Neural crest cell (in vitro differentiated cells): ENCODE data around the gene CCR5. TPM values are rescaled to one million over a fixed set of nuclear protein-coding genes. Genes with fewer than 3 reads are reported as not detected.

Experiments
- DNase-seq: peaks from one replicate; pipeline ENCODE4 v3.0.0; 2021; ENCODE audit warnings: low read depth, mixed read lengths, low spot score
- H3K27ac Mint-ChIP-seq: one replicate; pipeline ENCODE4 v1.8.0; 2021; ENCODE audit warnings: mild to moderate bottlenecking, mixed read lengths; ENCODE audit not compliant: unreplicated experiment
- H3K27me3 Mint-ChIP-seq: 2 replicates; pipeline ENCODE4 v1.8.0; 2021; ENCODE audit warnings: low read depth, mild to moderate bottlenecking, mixed read lengths
- H3K36me3 Mint-ChIP-seq: 2 replicates; pipeline ENCODE4 v1.8.0; 2021; ENCODE audit warnings: low read depth, mild to moderate bottlenecking, mixed read lengths
- H3K4me1 Mint-ChIP-seq: 2 replicates; pipeline ENCODE4 v1.8.0; 2021; ENCODE audit warnings: mixed read lengths
- H3K4me3 Mint-ChIP-seq: one replicate; pipeline ENCODE4 v1.8.0; 2021; ENCODE audit warnings: mild to moderate bottlenecking, mixed read lengths
- H3K9me3 Mint-ChIP-seq: 2 replicates; pipeline ENCODE4 v1.8.0; 2021; ENCODE audit warnings: mixed read lengths
- CTCF ChIP-seq: fragments of 200-600 bp; sonication (generic); conservative IDR thresholded peaks from 2 replicates; pipeline ENCODE4 v1.5.0; 2021; ENCODE audit warnings: antibody characterized with exemption, mild to moderate bottlenecking
- total RNA-seq: library from RNA; stranded (reverse); gene quantifications from 2 replicates; pipeline ENCODE4 v1.2.1, GENCODE V29; 2021

CCR5 gene
- total RNA-seq, 1 donor from 2014 or later, result not detected

DNA sequence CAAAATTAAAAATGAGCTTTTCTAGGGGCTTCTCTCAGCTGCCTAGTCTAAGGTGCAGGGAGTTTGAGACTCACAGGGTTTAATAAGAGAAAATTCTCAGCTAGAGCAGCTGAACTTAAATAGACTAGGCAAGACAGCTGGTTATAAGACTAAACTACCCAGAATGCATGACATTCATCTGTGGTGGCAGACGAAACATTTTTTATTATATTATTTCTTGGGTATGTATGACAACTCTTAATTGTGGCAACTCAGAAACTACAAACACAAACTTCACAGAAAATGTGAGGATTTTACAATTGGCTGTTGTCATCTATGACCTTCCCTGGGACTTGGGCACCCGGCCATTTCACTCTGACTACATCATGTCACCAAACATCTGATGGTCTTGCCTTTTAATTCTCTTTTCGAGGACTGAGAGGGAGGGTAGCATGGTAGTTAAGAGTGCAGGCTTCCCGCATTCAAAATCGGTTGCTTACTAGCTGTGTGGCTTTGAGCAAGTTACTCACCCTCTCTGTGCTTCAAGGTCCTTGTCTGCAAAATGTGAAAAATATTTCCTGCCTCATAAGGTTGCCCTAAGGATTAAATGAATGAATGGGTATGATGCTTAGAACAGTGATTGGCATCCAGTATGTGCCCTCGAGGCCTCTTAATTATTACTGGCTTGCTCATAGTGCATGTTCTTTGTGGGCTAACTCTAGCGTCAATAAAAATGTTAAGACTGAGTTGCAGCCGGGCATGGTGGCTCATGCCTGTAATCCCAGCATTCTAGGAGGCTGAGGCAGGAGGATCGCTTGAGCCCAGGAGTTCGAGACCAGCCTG lies 984 bp downstream of the CCR5 start:
- no peak for DNase-seq
- Mint-ChIP-seq H3K36me3 (no peaks in the 10 kb centered on the region), H3K4me1 (no peaks in the 10 kb centered on the region), H3K27me3 (peaks cover 59% of the 10 kb centered on the region), H3K9me3 (no peaks in the 10 kb centered on the region), H3K4me3 (no peak overlapping the region), H3K27ac (no peak overlapping the region)
- no peak for TF ChIP-seq CTCF

DNA sequence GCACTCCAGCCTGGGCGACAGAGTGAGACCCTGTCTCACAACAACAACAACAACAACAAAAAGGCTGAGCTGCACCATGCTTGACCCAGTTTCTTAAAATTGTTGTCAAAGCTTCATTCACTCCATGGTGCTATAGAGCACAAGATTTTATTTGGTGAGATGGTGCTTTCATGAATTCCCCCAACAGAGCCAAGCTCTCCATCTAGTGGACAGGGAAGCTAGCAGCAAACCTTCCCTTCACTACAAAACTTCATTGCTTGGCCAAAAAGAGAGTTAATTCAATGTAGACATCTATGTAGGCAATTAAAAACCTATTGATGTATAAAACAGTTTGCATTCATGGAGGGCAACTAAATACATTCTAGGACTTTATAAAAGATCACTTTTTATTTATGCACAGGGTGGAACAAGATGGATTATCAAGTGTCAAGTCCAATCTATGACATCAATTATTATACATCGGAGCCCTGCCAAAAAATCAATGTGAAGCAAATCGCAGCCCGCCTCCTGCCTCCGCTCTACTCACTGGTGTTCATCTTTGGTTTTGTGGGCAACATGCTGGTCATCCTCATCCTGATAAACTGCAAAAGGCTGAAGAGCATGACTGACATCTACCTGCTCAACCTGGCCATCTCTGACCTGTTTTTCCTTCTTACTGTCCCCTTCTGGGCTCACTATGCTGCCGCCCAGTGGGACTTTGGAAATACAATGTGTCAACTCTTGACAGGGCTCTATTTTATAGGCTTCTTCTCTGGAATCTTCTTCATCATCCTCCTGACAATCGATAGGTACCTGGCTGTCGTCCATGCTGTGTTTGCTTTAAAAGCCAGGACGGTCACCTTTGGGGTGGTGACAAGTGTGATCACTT lies 2.0 kb downstream of the CCR5 start:
- H3K27ac Mint-ChIP-seq, result no peak overlapping the region
- no peak for DNase-seq
- no peak overlapping the region for H3K4me3 Mint-ChIP-seq
- H3K9me3 Mint-ChIP-seq, result no peaks in the 10 kb centered on the region
- H3K4me1 Mint-ChIP-seq, result no peaks in the 10 kb centered on the region
- peak; percentile 58 for TF ChIP-seq CTCF
- H3K27me3 Mint-ChIP-seq, result peaks cover 66% of the 10 kb centered on the region
- no peaks in the 10 kb centered on the region for H3K36me3 Mint-ChIP-seq

GRCh38 chr3:46374755-46375154 lies 4.0 kb downstream of the CCR5 start:
- H3K27me3 Mint-ChIP-seq, result peaks cover 62% of the 10 kb centered on the region
- H3K36me3 Mint-ChIP-seq, result no peaks in the 10 kb centered on the region
- no peaks in the 10 kb centered on the region for H3K4me1 Mint-ChIP-seq
- no peak overlapping the region for H3K4me3 Mint-ChIP-seq
- H3K9me3 Mint-ChIP-seq, result no peaks in the 10 kb centered on the region
- no peak for TF ChIP-seq CTCF
- H3K27ac Mint-ChIP-seq, result no peak overlapping the region
- no peak for DNase-seq

DNA sequence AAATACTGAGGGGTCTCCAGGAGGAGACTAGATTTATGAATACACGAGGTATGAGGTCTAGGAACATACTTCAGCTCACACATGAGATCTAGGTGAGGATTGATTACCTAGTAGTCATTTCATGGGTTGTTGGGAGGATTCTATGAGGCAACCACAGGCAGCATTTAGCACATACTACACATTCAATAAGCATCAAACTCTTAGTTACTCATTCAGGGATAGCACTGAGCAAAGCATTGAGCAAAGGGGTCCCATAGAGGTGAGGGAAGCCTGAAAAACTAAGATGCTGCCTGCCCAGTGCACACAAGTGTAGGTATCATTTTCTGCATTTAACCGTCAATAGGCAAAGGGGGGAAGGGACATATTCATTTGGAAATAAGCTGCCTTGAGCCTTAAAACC lies 4.5 kb downstream of the CCR5 start:
- no peak overlapping the region for H3K4me3 Mint-ChIP-seq
- H3K27ac Mint-ChIP-seq, result no peak overlapping the region
- no peaks in the 10 kb centered on the region for H3K4me1 Mint-ChIP-seq
- TF ChIP-seq CTCF, result no peak
- no peaks in the 10 kb centered on the region for H3K9me3 Mint-ChIP-seq
- H3K36me3 Mint-ChIP-seq, result no peaks in the 10 kb centered on the region
- DNase-seq, result no peak
- H3K27me3 Mint-ChIP-seq, result peaks cover 60% of the 10 kb centered on the region

DNA sequence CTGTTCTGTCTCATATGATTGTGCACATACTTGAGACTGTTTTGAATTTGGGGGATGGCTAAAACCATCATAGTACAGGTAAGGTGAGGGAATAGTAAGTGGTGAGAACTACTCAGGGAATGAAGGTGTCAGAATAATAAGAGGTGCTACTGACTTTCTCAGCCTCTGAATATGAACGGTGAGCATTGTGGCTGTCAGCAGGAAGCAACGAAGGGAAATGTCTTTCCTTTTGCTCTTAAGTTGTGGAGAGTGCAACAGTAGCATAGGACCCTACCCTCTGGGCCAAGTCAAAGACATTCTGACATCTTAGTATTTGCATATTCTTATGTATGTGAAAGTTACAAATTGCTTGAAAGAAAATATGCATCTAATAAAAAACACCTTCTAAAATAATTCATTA lies 5.1 kb downstream of the CCR5 start:
- TF ChIP-seq CTCF, result no peak
- H3K9me3 Mint-ChIP-seq, result no peaks in the 10 kb centered on the region

More for the DNA sequence above, 5.1 kb downstream of the CCR5 start:
- H3K4me3 Mint-ChIP-seq, result no peak overlapping the region
- H3K27me3 Mint-ChIP-seq, result peaks cover 58% of the 10 kb centered on the region
- H3K36me3 Mint-ChIP-seq, result no peaks in the 10 kb centered on the region
- H3K27ac Mint-ChIP-seq, result no peak overlapping the region
- no peaks in the 10 kb centered on the region for H3K4me1 Mint-ChIP-seq
- DNase-seq, result no peak
